Left hindlimb (tissue), 1 donor: Measurements from ENCODE around the gene MTA2.
"Not testable (repeated sequence)": the region's sequence is repeated elsewhere in the genome, so short reads cannot be mapped to it uniquely, and the experiment has no call there.

ENCODE experiments used
- DNase-seq: peaks from one replicate; pipeline ENCODE4 v3.0.0-alpha.2; 2018

Gene MTA2

DNA sequence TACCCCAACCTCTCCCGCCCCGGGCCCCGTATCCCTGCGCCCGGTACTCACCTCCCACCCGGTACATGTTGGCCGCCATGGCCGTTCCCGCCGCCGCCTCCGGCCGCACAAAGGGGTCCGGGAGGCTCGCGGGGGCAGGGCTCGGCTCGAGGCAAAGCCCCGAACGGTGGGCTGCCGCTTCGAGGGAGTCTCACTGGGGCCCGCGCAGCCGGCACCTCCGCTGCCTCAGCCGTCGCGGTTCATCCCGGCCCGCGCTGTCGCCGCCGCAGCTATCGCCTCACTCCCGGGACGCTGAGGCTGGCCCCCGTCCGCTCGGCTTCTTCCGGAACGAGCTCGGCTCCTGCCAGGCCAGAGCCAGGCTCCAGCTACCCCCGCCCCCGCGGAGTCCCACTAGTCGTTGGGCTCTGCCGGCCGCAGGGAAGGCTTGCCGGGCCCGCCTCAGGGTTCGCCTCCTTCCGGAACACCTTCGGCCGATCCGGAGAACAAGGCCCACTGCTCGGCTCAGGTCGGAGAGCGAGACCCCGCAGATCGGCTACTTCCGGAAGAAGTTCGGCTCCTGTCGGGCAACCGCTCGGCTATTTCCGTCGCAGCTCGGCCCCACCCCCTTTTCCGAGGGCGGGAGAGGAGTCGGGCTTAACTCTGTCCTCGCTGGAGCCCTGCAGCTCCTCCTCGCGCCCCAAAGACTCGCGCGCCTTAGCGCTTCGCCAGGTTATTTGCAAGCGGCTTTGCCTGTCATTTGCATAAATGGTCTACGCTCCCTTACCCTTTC lies at the start of gene MTA2:
TSS of gene MTA2 (minus strand) at position 494 of the 769 bp plus-strand sequence. CDS start at position 79, 415 bp downstream.
- peak; percentile 100 for DNase-seq

GRCh38 chr11:62650283-62650682 lies 48.6 kb upstream of the MTA2 start:
- DNase-seq = not testable (repeated sequence)

DNA sequence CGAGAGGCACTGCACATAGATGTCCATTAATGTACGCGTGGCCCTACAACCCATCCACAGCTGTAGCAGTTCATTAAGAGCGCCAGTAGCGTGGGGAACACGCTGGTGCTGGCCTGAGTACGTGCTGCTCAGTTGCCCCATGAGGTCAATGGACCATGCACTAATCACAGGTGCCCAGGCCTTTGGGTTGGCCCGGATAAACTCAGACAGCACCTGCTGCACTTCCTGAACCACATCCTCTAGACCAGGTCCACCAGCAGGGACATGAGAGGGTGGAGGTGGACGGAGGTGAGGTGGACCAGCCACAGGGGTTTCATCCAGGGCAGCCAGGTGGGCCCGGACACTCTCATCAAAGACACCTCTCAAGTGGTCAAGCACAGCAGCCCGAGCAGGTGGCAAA lies 47.8 kb upstream of the MTA2 start:
- no peak for DNase-seq

- DNase-seq = no peak
Measured at GRCh38 chr11:62648967-62649364, 47.3 kb upstream of the MTA2 start.

DNA sequence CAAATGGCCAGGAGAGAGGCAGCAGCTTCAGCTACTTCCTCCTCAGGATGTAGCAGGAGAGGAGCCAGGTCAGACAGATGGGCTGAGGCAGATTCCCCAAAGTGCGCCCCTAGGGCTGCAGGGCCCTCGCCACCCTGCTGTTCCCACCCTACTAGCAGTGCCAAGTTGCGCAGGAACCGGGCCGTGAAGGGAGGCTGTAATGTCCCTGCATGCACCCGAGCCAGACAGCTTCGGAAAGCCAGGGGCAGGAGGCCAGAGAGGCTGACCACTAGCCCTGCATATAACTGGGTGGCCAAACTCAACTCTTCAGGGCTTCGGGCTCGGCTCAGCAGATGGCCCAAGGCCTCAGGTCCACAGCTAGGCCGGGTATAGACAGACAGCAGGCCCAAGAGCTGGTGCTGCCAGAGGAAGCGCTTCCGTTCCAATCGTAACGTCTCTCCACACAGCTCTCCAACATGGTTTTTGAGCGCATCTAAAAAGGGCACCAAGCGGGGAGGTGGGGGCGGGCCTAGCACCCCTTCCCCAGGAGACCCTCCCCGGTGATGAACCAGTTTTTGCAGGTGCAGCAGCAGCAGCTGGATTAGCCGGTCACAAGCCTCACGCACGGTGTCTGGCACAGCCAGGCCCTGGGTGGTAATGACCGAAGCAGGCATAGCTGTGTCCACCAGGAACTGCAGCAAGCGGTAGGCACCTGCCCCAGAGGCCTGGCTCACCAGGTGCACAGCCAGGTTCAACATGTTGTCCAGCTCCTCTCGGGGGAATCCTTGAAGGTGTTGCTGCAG lies 46.7 kb upstream of the MTA2 start:
- no peak for DNase-seq

GRCh38 chr11:62647609-62648005 lies 45.9 kb upstream of the MTA2 start:
- DNase-seq = no peak

DNA sequence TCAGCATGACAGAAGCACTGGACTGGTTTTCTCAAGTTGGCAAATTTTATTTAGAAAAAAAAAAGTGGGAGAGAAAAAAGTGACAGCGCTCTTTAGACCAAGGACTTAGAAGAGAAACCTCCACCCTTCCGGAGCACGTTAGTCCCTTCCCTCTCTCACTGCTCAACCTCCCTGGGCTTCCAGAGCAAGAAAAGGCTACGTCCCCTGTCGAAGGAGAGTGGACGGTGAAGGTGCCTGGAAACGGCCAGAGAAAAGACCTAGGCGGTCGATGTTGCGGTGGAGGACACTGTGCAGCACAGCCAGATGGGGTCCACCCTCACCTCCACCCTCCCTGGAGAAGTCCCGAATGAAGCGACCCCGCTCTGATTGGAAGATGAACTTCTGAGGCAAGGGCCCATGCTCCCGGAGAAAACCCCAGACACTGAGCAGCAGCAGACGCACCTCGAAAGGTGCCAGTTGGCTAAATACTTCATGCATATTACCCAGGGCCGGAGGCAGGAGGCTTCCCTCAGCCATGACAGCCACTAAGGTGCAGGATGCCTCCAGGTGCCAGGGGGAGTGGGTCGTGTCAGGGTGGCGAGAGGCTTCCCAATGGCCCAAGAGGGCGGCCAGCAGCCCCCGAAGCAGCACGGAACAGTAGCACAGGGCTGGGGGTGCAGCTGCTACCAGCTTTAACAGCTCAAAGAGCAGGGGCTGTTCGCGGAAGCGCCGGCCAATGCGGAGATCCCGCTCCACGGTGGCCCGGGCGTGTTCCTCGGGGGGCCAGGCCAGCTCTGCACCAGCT lies 45.4 kb upstream of the MTA2 start:
- DNase-seq = no peak

- DNase-seq = peak; percentile 99
Measured at GRCh38 chr11:62645946-62646824, 44.5 kb upstream of the MTA2 start, which contains the start of gene GANAB. Gene GANAB (minus strand): TSS chr11:62646613. CDS start chr11:62646599, 14 bp downstream.

DNA sequence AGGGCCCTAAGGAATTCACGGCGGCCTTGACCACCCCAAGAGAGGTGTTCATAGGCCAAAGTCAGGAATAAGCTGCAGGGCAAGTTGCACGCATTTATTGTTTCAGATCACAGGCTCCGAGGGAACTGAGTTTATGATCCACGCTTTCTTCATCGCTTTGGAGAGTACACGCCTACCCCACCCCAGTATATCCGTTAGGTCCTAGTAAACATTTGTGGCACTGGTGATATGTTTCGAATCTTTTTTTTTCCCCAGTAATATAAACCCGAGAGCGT lies 43.9 kb upstream of the MTA2 start:
- DNase-seq = no peak

- DNase-seq = no peak
Measured at GRCh38 chr11:62644220-62644619, 42.6 kb upstream of the MTA2 start.

DNA sequence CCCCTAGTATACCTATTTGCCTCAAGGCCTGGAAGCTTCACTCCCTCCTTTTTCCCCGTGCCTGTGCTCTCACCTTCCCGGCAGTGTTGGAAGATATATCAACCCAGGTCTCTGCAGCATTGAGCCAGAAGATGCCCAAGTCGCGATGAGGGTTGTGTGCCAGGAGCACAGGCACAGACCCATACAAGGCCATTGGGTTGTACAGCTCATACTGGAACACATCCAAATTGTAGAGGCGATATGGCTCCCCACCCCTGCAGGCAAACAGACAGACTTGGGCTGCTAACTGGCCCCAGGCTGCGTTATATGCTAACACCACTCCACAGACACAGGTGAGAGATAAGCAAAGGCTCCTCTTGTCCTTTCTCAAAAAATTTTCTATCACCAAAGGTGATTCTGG lies 30.8 kb upstream of the MTA2 start:
- peak; percentile 4 for DNase-seq

DNA sequence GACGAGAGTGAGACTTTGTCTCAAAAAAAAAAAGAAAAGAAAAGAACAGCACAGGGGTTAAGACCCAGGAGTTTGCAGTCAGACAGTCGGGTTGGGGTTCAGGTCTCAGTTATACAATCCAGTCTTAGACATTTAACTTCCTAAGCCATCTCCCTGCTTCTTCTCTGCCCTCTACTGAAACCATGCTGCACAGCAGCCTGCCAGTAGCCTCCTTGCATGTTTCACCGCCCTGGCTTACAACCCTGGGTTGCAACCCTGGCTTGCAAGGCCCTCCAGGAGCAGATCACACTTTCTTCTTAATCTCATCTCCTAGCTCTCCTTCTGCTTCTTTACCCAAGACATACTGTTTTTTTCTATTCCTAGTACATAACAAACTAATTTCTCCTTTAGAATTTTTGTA lies 26.0 kb upstream of the MTA2 start:
- DNase-seq = peak; percentile 14

- DNase-seq = no peak
Measured at GRCh38 chr11:62622476-62623089, 20.9 kb upstream of the MTA2 start.

- DNase-seq = peak; percentile 98
Measured at GRCh38 chr11:62621567-62622470, 20.2 kb upstream of the MTA2 start, which contains the start of gene B3GAT3. Gene B3GAT3 (minus strand): TSS chr11:62621986. CDS start chr11:62621947, 39 bp downstream.

DNA sequence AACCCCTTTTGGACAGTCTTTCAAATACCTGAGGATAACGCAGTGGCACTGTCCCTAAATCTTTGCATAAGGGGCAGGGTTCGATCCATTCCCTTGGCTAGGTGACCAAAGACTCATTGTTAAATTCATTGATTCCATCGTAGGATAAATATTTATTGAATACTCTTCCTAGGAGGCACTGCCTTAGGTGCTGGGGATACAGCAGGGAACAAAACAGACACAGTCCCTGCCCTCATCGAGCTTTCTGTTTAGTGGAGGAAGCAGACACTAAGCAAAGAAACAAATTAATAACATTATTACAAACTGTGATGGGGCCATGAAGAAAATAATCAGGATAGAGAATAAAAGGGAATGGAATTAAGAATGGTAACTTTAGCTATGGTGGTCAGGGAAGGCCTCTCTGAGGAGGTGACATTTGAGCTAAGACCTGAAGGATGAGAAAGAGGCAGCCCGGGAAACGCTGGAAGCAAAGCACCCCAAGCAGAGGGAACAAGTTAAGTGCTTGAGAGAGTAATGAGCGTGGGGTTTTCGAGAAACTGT lies 19.4 kb upstream of the MTA2 start:
- no peak for DNase-seq

- peak; percentile 5 for DNase-seq
Measured at GRCh38 chr11:62616957-62617356, 15.3 kb upstream of the MTA2 start.

- no peak for DNase-seq
Measured at GRCh38 chr11:62615521-62615920, 13.9 kb upstream of the MTA2 start.

DNA sequence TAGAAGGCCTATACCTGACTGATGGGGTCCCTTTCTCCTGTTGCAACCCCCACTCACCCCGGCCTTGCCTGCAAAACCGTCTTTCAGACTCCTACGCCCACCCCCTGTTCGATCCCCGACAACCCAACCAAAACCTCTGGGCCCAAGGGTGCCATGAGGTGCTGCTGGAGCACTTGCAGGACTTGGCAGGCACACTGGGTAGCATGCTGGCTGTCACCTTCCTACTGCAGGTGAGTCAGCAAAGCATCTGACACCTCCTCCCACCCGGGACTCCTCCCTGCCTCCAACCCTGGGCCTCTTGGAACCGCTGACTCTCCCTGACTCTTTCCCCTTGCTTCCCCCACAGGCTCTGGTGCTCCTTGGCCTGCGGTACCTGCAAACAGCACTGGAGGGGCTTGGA lies 12.6 kb upstream of the MTA2 start:
- DNase-seq = no peak

GRCh38 chr11:62613291-62613778 lies 11.7 kb upstream of the MTA2 start:
- no peak for DNase-seq
